AG20443 (cell line): ENCODE measurements around the gene RARB.

ENCODE experiments used
- DNase-seq: peaks from one replicate; pipeline ENCODE4 v3.0.0; 2012; ENCODE audit warnings: low spot score, mixed read lengths

Gene RARB

DNA sequence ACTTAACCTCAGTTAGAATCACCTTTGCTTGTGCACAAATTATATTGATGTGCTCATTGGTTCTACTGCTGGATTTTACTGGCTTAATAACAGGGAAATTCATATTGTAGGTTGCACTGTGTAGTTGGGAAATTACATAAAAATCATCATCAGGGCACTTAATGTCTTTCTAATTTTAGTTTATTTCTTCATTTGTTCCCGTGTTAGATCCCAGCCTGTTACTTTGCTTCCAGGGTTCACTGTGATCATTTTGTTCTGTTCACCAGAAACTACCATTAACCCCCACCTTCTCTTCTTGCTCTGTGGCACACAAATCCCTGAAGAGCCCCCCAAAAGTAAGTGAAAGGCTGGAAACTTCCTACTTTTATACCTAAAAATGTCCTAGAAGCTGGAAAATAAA is 80.4 kb downstream of the RARB start:
- DNase-seq, result no peak

DNA sequence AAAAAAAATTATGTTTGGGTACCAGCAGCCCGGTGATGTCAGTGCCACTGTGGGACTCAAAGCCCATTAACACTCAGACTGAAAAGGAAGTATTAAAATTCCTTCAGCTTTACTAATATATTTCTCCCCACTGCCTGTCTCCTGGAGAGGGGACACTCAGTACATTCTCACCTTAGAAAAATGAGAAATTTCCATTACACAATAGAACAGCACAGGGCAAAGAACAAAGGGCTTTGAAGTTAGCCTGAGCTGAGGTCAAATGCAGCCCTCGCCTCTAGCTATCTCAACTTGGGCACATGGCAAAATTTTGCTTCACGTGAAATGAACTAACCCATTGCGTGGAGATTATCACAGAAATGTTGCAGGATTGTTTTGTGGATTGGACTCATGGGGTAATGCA is 80.8 kb downstream of the RARB start:
- DNase-seq, result peak; percentile 58

DNA sequence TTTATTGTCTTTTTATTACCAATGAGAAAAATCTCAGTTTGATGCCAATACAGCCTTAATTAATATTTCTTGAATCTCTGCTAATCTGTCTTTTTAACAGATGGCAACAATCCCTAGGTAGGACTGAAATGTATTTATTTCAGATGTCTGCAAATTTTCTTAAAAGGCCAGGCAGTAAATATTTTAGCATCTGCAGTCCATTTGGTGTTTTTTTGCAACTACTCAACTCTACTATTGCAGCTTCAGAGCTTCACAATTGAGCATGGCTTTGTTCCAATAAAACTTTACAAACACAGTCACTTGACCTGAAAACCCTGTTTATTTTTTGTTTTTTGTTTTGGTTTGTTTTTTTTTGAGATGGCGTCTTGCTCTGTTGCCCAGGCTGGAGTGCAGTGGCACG is 82.7 kb downstream of the RARB start:
- no peak for DNase-seq

DNA sequence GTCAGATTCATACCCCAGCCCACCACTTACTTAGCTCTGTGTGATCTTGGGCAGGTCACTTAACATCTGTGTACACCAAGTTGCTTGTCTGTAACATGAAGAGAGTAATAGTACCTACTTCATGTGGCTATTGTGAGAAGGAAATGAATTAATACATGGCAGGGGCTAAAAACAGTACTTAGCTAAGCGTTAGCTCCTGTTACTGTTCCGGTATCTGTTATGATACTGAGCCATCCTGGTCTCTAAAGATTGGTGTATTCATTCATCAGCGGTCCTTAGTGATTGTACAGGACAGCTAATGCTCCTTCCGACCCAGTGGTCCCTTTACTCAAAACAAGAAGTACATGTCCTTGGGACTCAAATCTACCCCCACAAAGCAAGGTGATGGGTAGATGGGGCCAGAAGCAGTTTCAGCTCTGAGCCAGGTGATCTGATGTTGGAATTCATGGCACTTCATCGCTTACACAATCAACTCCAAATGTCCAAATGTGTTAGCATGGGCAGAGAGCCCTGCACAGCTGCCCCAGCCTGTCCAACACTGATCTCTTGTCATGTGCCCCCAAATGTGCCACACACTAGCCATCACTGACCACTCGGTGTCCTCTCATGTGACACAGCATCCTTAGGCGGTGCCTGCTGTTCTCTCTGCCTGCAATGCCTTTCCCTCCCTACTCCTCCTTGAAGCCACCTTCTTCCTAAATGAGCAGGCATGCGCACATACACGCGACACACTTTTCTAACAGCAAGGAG is 84.1 kb downstream of the RARB start:
- DNase-seq, result no peak

DNA sequence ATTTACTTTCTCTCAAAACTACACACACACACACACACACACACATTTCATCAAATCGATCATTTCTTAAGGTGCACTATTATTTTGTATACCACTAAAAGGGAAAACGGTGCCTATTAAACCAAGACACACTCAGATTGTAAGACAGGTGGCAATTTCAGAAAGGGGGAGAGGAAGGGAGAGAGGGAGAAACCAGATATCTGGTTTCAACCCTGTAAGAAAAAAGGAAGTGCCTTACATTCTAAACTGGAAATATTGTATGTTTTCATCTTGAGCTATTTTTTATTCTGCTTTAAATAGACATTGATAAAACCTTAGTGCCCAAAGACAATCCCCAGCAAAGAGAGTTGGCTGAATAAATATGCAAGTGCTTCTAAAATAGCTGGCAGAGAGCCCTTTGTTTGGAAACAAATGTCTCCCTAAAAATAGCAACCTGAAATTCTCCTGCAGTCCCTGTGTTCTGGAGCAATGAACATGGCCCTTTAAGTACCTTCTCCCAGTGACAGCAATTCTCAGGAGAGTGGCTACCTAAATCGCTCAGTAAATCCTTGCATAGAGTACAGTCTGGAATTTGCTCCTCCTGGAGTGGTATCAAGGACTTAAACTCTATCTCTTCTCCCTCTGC is 85.7 kb downstream of the RARB start:
- no peak for DNase-seq

DNA sequence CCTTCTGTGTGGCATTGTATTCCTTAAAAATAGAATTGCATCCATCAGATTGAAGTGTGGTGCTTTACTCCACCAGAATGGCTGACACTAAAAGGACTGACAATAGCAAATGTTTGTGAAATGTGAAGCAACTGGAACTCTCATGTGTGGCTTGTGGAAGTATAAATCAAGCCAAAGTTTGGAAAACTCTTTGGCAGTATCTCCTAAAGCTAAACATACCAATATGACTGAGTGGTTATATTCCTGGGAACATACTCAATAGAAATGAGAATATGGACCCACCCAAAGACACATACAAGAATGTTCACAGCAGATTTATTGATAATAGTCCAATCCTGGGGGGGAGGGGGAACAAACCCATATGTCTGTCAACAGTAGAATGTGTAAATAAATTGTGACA is 87.1 kb downstream of the RARB start:
- DNase-seq, result no peak

DNA sequence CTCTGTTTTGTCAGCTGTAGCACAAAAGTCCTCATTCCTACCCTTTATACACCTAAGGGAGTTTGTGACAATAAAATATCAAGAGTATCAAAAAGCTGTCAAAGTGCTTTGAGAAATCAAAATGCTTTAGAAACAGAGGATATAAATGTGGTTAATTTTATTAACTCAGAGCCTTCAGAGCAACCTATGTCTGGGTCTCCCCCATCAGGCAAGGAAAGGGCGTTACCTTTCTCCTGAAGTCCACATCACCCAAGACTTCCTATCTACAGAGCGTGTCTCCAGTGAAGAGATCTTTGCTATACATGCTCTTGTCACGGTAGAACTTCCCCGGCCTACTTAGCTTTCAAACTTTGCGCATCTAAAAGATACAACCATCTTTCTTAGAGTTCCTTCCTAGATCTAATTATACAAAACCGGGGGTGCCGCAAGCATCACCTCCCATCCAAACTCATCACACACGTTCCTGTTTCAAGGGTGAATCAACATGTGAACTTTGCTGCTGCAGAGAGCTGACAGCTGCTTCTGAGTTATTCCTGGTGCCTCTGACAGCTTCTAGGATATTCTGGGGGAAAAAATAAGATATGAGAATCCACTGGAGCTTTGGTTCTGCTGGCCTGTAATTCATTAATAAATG is 93.0 kb downstream of the RARB start:
- DNase-seq, result no peak

DNA sequence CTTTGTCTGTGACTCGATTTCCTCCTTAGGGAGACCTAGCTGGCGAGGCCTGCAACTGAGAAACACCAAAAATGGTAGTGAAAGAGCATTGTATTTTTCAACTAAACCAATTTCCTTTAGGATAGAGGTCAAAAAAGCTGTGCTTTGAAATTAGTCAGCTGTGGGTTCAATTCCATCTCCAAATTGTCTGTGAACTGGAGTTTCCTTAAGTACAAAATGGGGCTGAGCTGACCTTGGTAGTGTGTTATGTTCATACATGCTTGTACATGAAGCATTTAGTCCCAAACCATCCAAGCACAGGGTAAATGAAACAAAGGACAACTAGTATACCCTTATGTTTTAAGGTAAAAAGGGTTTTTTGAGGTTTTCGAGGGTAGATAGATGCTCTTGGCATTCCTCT is 99.3 kb downstream of the RARB start:
- no peak for DNase-seq

DNA sequence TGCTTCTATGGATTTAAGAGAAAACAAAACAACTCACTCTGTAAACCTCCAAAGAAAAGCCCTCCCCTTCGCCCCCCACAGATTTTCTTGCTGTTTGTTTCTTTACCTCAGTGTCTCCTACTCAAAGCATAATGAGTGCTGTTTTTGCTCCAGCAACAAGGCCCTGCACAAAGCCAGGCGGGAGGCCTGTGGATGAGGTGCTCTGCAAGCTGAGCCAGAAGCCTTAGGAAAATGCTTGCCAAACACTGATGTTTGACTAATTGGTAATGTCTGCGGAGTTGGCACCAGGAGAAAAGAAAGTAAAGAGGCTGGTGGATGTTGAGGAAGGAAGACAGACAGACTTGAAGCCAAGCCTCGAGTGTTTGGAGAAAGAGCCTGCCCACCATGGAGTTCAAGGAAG is 99.7 kb downstream of the RARB start:
- DNase-seq, result peak; percentile 46

DNA sequence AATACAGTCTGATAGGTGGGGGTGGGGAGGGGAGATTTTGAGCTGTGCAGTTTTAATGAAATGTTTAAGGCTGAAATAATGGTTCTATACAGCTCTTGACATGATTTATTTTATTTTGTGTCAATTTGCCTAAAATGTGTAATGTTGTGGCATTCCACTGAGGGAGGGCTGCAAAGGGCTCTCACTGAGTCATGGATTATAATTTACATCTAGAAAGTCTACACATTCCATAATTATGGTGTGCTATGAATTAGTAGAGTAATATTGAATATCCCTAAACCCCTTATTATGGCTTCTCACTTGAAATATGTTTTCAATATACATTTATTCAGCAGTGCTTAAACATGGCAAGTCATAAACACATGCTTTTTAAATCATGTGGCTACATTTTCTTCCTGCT is 103.9 kb downstream of the RARB start:
- no peak for DNase-seq

DNA sequence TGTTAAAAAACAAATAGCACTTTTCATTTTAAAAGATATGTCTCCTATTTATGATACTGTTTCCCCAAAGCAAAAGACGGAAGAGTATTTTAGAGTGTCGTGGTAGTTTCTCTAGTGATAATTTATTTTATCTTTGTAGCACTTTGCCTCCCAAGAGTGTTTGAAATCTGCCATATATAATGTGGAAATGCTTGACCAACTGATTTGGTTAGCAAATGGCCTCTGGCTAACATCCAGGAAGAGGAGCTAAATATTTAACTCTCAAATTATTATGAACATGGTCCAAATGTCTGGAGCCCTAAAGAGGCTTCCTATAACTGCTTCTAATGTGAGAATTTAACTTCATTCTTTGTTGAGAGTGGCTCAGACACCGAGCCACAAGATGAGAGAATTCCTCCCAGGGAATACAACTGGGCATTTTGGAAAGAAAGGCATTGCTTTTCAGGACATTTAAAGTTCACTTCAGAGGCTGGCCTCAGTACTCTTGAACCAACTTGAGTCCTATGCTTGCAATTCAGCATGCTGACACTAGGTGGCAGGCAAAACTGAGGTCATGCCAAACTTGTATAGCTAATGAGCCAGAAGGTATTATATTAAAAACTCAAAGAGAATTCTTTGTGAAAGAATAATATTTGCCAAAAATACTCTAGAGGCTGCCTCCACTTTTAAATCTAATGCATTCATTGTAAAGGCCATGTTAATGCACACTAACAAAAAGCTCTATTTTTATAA is 104.5 kb downstream of the RARB start:
- DNase-seq, result no peak

DNA sequence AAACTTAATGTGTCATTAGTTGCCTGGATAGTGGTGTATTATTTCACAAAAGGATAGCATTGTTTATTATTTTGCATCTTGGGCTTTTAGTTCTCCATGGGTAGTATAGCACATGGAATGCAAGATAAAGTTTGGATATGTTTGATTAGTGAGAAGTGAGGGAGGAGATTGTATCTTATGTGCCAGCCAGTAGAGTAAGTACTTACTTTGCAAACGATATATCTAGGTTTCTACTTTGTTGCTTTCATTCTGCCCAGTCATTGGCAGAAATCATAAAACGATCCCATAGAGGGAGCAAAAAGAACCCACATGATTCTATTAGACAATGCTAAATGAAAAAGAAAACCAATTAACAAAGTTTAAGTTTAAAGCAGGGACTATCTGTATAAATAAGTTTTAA is 105.3 kb downstream of the RARB start:
- DNase-seq, result no peak

DNA sequence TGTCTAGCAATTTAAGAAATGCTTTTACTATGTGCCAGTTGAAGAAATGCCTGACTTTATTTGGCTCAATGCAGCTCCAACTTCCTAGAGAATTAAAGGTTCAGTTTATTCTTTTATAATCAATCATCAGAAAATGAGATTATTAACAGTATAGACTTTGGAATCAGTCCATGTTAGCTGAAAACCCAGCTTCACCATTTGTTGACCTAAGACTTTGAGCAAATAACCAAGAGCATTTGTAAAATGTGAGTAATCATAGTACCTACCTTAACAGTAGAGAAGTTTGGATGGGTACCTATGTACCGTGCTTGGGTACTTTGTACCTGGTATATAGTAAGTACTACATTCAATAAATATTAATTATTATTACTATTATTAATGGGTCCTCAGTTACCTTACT is 105.9 kb downstream of the RARB start:
- DNase-seq, result no peak

DNA sequence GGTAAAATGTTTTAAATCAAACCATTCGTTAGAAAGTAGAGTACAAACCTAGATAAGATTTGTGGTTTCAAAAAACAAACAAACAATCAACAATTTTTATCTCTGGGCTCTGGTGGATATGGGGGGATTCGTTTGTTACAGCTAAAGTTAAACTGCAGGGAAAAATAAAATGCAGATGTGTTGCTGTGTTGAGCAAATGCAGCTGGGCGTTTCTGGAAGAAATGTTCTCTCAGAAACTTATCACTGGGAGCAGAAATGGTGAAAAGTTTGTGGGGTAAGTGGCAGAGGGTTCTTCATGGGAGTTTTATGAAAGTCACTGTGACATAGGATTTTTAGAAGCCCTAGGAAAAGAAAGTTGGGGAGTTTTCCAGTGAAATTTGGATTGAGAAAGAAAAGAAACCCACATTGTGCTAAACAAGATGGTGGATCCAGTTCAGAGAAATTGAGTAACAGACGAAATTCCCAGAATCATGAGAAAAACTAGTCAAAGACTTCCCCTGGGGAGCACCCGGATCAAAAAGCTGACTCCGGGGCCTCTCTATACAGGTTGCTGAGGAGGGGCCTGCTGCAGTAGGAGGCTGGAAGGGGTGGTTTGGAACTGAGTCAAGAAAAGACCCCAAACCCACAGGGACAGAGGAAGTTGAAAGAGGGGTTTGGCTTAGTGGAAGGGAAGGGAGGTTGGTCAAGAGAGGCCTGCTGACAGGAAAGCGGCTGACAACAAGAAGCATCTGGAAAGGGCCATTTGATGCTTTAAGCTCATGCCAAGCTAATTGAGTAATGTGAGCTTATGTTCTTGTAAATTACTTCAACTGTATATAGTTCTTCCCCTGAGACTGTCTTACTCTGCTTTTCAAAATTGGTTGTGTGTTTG is 108.7 kb downstream of the RARB start:
- DNase-seq, result no peak

DNA sequence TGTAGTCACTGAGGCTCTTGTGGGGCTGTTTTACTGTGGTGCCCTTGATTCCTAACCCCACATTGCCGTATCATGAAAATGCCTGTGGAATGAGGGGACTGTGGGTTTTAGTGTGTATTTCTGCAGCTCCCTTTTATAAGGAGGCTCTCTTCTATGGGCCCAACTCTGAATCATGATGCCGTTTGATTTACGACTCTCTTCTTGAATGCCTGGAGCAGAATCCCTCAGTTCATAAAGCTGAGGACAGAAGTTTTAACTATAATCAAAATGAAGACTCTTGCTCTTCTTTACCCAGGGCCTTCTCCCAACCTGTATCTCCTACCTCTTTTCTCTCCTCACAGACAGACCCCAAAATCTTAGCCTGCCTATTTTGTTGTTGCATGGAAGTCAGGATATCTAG is 109.5 kb downstream of the RARB start:
- DNase-seq, result no peak

DNA sequence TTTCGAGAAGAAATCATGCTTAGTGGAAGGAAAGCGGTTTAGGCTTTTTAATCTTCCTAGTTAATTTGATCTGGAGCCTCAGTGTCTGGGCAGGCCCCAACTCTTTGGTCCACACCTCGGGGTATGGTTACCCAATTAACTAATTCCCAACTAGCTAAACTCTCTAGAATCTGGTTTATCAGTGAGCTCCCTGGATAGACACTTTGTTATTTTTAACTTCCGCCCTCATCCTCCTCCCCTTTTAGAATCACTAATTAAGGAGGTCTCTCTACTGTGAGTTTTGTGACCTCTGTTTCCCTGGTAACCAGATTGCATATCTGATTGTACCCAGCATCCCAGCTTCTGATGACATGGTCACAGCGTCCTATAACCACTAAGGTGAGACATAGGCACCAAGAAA is 112.2 kb downstream of the RARB start:
- DNase-seq, result no peak

DNA sequence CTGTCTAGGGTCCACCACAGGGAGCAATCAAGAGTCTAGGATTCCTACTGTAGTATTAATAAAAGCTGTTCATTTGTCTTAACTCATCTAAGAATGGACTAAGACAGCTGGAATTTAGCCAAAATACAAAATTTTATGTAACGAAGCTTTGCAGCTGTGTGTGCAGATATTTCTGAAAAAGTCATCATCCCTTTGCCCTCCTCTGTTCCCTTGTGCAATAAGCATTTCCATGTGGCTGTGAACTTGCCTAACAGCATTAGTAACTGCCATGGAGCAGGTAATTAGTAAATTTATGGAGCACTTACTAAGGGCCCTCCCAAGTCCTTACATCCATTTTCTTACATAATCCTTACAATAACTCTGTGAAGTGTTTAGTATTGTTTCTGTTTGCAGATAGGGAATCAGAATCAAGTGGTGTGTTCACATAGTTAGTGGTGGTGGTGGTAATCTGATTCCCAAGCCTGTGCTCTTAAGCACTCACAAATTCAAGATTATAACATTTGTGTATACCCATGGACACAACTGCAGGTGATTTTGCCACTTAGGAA is 114.5 kb downstream of the RARB start:
- no peak for DNase-seq

DNA sequence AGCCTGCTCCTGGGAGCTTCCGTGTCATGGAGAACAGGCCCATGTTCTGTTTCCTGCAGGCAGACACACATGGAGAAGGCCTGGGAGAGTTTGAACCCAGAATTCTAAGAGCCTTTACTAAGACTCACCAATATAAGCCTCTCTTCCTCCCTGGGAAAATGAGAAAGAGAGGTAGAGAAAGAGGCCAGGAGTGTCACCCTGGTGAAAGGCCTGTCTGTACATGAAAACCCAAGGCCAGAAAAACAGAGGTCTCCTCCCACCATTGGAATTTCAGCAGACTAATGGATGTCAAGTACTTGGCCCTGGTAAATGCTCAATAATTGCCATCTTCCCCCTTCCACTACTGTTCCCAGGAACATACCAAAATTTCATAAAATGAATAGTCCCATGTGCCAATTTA is 119.0 kb downstream of the RARB start:
- DNase-seq, result no peak

DNA sequence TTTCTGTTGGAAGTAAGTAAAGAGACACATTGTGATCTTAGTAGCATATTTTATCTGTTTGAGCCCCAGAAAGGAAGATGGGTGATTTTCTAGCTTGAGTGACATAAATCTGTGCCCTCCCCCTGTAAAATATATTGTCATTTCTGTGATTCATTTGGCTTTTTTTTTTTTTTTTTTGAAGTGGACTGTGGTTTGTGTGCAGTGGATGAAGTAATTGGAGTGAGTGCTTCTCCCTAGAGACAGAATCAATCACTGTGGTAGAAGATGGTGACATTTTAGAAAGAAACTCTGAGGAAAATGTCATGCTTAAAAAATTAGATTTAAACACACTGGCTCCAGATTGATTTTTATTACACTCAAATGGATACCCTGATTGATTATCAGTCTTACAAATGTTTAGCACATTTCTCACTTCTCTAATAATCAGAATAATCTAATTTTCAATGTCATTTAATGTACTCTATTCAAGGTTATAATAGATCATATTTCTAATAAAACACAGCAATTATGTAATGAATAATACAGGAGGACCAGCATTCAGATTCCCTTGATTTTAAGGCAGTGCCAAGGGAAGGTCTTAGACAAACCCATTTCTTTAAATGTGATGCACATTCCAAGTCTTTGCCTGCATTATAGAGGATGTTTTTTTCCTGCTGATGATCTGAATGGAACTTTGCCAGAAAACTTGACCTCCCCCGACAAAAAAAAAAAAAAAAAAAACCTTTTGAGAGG is 120.0 kb downstream of the RARB start:
- peak; percentile 46 for DNase-seq

DNA sequence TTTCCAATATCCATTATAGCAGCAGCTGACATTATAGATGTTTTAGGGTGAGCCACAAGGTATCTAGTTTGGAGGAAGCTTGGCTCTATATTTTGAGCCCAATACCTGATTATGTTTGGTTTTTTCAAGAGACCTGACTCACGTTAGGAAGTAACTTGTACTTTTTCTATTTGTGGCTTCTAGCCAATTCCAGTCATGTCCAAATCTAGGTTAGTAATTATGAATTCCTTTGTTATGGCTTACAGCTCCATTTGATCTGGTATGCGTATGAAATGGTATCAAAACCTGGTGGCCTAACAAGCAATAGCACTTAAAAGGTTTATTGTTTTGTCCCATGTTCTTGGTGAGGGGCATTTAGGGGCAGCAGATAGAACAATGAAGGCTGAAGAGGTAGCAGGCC is 120.8 kb downstream of the RARB start:
- DNase-seq, result no peak

DNA sequence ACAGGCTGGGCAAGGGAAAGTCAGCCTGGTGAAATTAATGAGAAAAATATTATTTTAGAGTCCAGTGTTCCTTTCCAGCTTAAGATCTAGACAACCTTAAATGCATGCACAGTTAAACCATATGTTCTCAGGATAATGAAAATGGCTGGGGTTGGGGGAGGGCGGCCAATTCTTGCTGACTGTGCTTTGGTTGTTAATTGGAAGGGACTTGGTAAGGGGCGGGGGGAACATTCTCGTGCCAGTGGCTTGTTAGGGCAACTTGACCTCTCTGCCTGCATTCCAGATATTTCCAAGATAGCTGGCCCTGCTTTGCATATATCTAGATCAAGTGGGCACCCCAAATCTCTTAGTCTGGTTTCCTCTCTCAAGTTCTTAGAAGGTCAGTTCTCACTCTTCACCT is 124.2 kb downstream of the RARB start:
- DNase-seq, result no peak
